Activated T-helper 17 cell treated with anti-CD3 and anti-CD28 coated beads, Interleukin-2, amount 50 U/mL, for 72 hours (primary cell): Measurements from ENCODE around the gene TSHZ2. TPM values are rescaled to one million over a fixed set of nuclear protein-coding genes. Genes with fewer than 3 reads are reported as not detected.

Experiments used
- ATAC-seq: fragments of 150-1000 bp; cut with Tn5 transposase; replicated peaks from 2 replicates; pipeline ENCODE4 v1.10.0; 2021; ENCODE audit warnings: mild to moderate bottlenecking, moderate library complexity
- H3K27ac Mint-ChIP-seq: one replicate; pipeline ENCODE4 v1.8.0; 2022; ENCODE audit warnings: mixed read lengths
- H3K27me3 Mint-ChIP-seq: one replicate; pipeline ENCODE4 v1.8.0; 2022; ENCODE audit warnings: mixed read lengths
- H3K36me3 Mint-ChIP-seq: one replicate; pipeline ENCODE4 v1.8.0; 2022; ENCODE audit warnings: low read depth, mild to moderate bottlenecking, mixed read lengths
- H3K4me1 Mint-ChIP-seq: one replicate; pipeline ENCODE4 v1.8.0; 2022; ENCODE audit warnings: mixed read lengths
- H3K4me3 Mint-ChIP-seq: one replicate; pipeline ENCODE4 v1.8.0; 2022; ENCODE audit warnings: mild to moderate bottlenecking, mixed read lengths
- H3K9me3 Mint-ChIP-seq: one replicate; pipeline ENCODE4 v1.8.0; 2022; ENCODE audit warnings: mixed read lengths
- total RNA-seq, 2 donors: library from RNA; stranded (reverse); gene quantifications; one replicate each; pipeline ENCODE4 v1.2.3, GENCODE V29; 2022

TSHZ2 gene
- total RNA-seq, 2 donors from 2014 or later: 29.8 to 58.2 TPM

DNA sequence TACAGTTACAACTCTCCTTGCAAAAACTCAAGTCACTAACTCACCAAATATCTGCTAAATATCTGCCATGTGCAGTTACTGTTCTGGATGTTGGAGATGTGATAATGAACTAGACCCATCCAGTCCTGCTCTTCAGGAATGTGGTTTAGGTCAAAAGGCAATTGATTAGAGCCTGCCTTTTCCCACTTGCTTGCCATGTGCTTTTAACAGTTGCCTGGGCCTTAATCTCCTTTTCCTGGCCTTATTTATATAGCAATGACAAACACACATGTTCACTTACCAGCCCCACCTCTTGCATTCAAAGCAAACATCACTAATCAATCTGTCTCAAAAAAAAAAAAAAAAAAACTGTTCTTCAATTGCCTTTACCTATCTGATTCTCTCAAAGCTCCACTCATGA is 422.3 kb downstream of the TSHZ2 start:
- H3K4me3 Mint-ChIP-seq: no peak overlapping the region
- H3K9me3 Mint-ChIP-seq: no peaks in the 10 kb centered on the region
- H3K27me3 Mint-ChIP-seq: no peaks in the 10 kb centered on the region
- H3K36me3 Mint-ChIP-seq: no peaks in the 10 kb centered on the region
- ATAC-seq: no peak
- H3K27ac Mint-ChIP-seq: no peak overlapping the region
- no peaks in the 10 kb centered on the region for H3K4me1 Mint-ChIP-seq

DNA sequence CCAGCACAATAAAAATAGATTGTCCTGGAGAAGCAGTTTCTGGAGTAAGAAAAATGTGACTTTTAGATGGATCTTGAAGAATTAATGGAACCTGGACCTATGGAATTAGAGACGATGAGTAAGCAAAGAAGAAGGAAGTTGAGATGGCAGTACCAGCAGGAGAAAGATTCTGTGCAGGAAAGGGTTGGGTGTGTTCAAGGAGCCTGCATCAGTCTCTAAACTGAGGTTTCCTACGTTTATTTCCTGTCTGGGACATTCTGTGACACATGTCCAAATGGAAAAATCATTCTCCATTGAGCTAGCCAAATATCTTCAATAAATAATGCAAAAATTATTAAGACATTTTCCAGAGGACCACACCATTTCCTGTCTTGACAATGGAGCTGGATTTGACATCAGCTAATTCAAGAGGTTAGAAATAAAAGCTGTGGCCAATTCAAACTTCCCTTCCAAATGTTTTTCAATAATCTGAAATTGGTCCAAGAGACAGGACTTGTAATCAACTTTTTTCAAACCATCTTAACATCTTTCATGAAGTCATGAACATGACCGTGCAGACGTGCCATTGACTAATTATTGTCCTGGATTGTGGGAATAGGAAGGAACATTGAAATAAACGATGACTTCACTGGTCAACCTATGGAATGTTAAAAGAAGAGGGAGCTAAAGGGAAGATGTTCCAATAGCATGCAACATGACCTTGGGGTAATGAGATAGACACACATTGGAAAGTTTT is 423.2 kb downstream of the TSHZ2 start:
- ATAC-seq: no peak
- Mint-ChIP-seq H3K4me1 (no peaks in the 10 kb centered on the region), H3K4me3 (no peak overlapping the region), H3K27ac (no peak overlapping the region), H3K36me3 (no peaks in the 10 kb centered on the region), H3K9me3 (no peaks in the 10 kb centered on the region), H3K27me3 (no peaks in the 10 kb centered on the region)

DNA sequence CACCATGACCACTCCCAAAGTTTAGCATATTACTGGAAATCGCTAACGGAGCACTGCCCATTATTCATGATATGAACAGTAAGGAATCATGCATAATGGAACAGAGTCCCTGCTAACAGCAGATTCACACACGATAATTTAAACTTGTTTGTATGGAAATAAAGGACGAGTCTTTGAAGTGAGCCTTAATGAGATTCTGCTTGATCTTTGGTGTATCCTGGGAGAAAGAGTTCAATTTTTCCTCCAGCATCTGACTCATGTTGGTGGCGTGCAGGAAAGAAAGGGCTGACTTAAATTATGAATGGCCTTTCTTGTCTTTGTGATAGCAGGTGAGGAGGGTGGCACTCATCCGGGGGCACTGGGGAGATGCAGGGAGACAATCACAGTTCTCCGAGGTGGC is 426.9 kb downstream of the TSHZ2 start:
- Mint-ChIP-seq H3K4me3 (no peak overlapping the region), H3K27me3 (no peaks in the 10 kb centered on the region), H3K4me1 (no peaks in the 10 kb centered on the region), H3K27ac (no peak overlapping the region), H3K36me3 (no peaks in the 10 kb centered on the region), H3K9me3 (no peaks in the 10 kb centered on the region)
- ATAC-seq: no peak

DNA sequence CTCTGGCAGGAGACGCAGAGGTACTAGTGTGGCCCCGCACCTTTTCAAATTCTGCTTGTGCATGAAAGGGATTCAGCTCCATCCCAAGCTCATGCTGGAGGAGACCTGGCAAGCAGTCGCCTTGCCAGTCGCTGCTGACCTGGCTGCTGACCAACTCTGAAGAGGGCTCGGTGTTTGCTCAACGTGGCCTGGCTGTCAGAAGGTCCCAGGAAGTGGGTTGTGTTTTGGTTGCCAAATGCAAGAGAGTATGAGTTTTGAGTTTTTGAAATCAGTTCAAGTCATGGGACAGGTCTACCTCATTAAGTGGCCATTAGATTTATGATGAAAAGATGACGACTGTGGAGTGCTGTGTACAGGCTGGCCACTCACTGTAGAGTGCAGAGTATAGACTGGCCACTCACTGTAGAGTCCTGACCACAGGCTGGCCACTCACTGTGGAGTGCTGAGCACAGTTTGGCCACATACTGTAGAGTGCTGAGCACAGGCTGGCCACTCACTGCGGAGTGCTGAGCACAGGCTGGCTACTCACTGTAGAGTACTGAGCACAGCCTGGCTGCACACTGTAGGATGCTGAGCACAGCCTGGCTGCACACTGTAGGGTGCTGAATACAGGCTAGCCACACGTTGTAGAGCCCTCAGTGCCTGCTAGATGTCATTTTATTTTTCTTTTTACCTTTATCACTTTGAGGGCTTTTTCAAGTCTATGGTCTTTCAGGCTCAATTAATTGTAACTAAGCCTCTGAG is 427.6 kb downstream of the TSHZ2 start:
- Mint-ChIP-seq H3K27me3 (no peaks in the 10 kb centered on the region), H3K27ac (no peak overlapping the region), H3K9me3 (no peaks in the 10 kb centered on the region), H3K4me1 (no peaks in the 10 kb centered on the region), H3K4me3 (no peak overlapping the region), H3K36me3 (no peaks in the 10 kb centered on the region)
- no peak for ATAC-seq

DNA sequence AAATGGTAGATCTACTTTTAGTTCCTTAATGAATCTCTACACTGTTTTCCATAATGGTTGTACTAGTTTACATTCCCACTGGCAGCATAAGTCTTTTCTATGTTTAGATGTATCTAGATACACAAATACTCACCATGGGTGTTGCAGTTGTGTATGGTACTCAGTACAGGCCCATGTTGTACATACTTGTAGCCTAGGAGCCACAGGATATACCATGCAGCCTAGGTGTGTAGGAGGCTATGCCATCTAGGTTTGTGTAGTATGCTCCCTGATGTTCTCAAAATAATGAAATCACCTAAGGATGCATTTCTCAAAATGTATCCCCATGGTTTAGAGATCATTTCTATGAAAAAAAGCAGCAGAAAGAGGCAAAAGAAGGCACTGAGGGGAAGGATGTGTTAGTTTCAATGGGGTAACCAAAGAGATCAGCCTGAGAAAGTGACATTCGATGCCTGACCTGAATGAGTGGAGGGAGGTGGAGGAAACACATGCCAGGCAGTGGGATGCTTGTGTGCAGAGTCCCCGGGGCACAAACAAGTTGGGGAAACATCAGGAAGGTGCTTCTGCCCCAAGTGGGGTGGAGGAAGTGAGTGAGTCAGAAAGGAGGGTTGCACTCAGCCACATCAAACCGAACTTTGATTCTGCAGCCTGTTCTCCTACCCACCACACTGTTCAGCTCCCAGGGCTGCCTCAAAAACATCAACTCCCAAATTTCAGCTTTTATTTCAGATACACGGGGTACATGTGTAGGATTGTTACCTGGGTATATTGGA is 430.3 kb downstream of the TSHZ2 start:
- Mint-ChIP-seq H3K4me3 (no peak overlapping the region), H3K36me3 (no peaks in the 10 kb centered on the region), H3K9me3 (no peaks in the 10 kb centered on the region), H3K27ac (no peak overlapping the region), H3K4me1 (no peaks in the 10 kb centered on the region), H3K27me3 (no peaks in the 10 kb centered on the region)
- ATAC-seq: peak; percentile 89

DNA sequence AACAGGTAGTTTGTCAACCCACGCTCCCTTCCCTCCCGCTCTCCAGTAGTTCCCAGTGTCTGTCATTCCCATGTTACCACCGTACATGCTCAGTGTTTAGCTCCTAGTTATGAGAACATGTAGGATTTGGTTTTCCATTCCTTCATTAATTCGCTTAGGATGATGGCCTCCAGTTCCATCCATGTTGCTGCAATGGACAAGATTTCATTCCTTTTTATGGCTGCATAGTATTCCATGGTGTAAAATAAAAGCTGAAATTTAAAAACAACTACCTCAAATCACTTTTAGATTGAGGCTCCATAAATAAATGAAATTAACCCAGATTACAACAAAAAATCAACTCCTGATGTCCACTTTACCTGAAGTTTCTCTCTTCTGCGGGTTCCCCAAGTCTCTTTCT is 430.9 kb downstream of the TSHZ2 start:
- Mint-ChIP-seq H3K4me3 (no peak overlapping the region), H3K9me3 (no peaks in the 10 kb centered on the region)
- no peak for ATAC-seq

DNA sequence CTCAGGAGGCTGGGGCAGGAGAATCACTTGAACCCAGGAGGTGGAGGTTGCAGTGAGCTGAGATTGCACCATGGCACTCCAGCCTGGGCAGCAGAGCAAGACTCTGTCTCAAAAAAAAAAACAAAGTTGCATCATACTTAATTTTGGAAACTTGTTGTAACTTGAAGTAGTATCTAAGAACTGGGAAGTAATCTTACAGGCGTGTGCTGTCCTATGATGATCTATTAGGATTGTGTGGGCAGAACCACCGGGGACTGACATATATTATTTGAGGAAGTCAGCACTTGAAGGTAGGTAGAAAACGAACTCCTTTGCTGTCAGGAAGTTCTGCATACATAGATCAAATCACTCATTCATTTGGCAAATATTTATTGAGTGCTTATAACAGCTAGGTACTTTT is 433.0 kb downstream of the TSHZ2 start:
- Mint-ChIP-seq H3K36me3 (no peaks in the 10 kb centered on the region), H3K27me3 (no peaks in the 10 kb centered on the region), H3K4me3 (no peak overlapping the region), H3K4me1 (no peaks in the 10 kb centered on the region), H3K27ac (no peak overlapping the region), H3K9me3 (no peaks in the 10 kb centered on the region)
- ATAC-seq: no peak

More for the DNA sequence above, 430.9 kb downstream of the TSHZ2 start:
- no peak overlapping the region for H3K27ac Mint-ChIP-seq
- no peaks in the 10 kb centered on the region for H3K27me3 Mint-ChIP-seq
- no peaks in the 10 kb centered on the region for H3K4me1 Mint-ChIP-seq
- no peaks in the 10 kb centered on the region for H3K36me3 Mint-ChIP-seq

DNA sequence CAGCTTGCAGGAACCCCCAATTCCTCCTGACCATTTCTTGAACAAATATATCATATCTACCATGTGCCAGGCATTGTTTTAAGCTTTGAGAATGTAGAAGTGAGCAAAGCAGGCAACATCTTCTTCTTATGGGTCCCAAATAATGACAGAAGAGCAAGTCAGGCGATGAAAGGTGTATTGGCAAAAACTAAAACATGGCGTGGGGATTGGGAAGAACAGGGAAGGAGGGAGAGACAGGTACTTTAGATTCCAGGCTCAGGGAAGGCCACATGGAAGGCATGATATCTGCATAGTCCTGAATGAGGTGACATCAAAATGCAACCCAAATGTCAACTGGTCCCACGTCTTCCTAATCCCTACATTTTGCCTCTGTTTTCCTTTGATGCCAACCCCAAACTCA is 434.4 kb downstream of the TSHZ2 start:
- Mint-ChIP-seq H3K4me3 (no peak overlapping the region), H3K27ac (no peak overlapping the region)
- no peak for ATAC-seq

DNA sequence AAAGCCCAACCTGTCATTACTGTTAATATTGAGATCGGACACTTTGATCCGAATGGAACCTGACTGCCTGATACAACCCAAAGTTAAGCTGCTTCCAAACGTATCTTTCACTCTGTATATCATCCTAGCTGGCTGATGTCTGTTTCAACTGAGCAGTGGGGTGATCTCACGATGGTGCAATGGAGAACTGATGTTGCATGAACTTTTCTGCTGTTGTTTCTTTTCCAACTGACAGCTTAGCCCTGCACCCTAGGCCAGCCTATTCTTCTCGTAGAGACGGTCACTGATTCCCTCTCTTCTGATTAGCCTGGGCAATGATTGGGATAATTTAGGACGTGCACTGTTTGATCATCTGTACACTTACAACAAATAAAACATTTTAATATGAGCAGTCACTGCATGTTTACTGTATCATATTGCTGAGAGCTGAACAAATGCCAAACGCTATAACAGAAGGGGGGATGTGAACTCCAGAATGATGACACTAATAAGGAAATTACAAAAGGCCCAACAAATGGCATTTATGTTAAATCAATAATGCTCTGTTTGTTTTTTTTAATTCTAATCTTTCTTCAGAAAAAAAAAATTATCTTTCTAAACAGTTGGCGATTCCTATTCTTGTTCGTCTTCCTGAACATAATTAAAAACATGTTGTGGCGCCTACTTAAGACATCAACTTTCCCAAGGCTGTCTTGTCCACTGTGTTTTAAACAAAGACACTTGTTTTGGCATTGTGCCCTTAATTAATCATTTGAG is 436.7 kb downstream of the TSHZ2 start:
- H3K36me3 Mint-ChIP-seq: no peaks in the 10 kb centered on the region
- H3K4me1 Mint-ChIP-seq: peaks cover 8% of the 10 kb centered on the region
- no peak for ATAC-seq
- H3K27me3 Mint-ChIP-seq: no peaks in the 10 kb centered on the region
- no peaks in the 10 kb centered on the region for H3K9me3 Mint-ChIP-seq
- no peak overlapping the region for H3K4me3 Mint-ChIP-seq
- H3K27ac Mint-ChIP-seq: no peak overlapping the region

More for the DNA sequence above, 434.4 kb downstream of the TSHZ2 start:
- Mint-ChIP-seq H3K4me1 (no peaks in the 10 kb centered on the region), H3K27me3 (no peaks in the 10 kb centered on the region), H3K36me3 (no peaks in the 10 kb centered on the region), H3K9me3 (no peaks in the 10 kb centered on the region)

DNA sequence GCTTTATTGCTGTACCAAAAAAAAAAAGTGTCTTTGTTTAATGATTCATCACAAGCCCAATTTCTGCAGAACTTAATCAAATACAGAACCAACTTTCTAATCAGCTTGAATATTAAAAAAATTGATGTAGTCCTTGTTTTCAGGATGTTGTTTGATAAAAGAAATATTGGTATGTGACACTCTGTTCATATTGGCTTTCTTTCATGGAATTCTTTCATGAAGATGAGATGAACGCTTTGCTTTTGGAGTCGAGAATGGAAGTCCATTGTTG is 437.2 kb downstream of the TSHZ2 start:
- H3K4me1 Mint-ChIP-seq: peaks cover 8% of the 10 kb centered on the region
- ATAC-seq: no peak
- H3K4me3 Mint-ChIP-seq: no peak overlapping the region
- H3K27me3 Mint-ChIP-seq: no peaks in the 10 kb centered on the region
- no peaks in the 10 kb centered on the region for H3K36me3 Mint-ChIP-seq
- no peak overlapping the region for H3K27ac Mint-ChIP-seq
- no peaks in the 10 kb centered on the region for H3K9me3 Mint-ChIP-seq

DNA sequence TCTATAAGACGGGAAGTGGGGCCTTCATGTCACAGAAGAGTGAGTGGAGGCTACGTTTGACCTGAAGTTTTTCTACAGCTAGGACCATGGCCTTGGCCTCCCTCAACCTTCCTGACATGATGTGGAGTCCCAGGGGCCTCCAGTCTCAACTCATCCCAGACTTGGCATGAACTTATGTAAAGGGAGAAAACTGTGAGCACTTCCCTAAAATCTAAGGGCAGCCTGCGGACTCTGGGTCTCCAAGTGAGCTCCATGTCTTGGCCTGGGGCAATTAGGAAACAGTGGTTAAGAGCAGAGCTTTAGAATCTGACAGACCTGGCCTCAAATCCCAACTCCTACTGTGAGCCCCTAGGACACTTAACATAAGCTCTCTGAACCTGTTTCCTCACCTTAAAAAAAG is 439.0 kb downstream of the TSHZ2 start:
- H3K9me3 Mint-ChIP-seq: no peaks in the 10 kb centered on the region
- peaks cover 8% of the 10 kb centered on the region for H3K4me1 Mint-ChIP-seq
- no peak for ATAC-seq
- no peaks in the 10 kb centered on the region for H3K27me3 Mint-ChIP-seq
- no peak overlapping the region for H3K27ac Mint-ChIP-seq
- H3K36me3 Mint-ChIP-seq: no peaks in the 10 kb centered on the region
- H3K4me3 Mint-ChIP-seq: no peak overlapping the region

DNA sequence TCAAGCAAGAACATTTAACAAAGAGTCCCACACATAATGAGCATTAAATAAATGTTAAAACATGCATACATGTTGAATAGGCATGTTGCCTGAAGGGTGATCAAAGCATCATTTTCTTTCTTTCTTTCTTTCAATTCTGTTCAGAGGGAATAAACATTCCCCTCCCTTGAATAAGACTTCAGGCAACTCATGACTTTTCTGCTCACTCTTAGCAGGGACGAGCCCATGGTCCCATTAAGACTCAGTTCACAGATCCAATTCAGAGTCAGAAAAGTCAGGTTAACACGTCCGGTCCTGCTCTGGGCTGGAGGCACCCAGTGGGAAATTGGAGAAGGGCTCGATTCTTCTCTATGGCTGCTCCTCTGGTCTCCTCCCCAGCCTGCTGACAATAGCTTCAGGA is 439.7 kb downstream of the TSHZ2 start:
- Mint-ChIP-seq H3K27ac (no peak overlapping the region), H3K36me3 (no peaks in the 10 kb centered on the region), H3K4me3 (no peak overlapping the region), H3K27me3 (no peaks in the 10 kb centered on the region), H3K4me1 (peaks cover 8% of the 10 kb centered on the region), H3K9me3 (no peaks in the 10 kb centered on the region)
- no peak for ATAC-seq

DNA sequence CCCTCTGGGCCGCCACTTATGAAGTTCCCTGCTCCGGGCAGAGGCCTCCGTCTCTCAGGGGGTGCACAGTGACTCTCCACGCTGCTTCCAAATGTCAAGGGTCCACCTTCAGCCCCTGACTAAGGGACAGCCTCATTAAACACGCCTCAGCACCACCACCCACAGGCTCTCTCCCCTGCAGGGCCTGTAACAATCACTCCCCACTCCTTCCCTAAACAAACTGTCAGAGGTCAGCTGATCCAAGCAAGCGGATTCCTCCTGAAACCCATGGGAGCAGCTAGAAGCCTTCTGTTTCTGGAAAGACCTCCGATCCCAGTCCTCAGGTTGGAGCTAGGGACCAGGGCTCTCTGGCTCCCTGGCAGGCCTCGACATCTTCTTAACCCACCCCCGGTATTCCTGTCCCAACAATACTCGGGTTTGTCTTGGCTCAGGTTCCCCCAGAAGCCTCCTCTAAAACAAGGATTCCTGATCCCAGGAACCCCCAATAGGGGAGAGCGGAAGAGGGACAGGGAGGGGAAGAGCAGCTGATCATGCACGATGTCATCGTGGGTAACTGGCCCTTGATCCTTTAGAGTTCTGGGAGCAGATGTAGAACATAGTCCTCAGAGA is 440.5 kb downstream of the TSHZ2 start:
- Mint-ChIP-seq H3K27me3 (no peaks in the 10 kb centered on the region), H3K27ac (peak overlapping the region; percentile 36), H3K4me3 (peak overlapping the region; percentile 16), H3K36me3 (no peaks in the 10 kb centered on the region), H3K9me3 (no peaks in the 10 kb centered on the region), H3K4me1 (peaks cover 8% of the 10 kb centered on the region)
- ATAC-seq: no peak

DNA sequence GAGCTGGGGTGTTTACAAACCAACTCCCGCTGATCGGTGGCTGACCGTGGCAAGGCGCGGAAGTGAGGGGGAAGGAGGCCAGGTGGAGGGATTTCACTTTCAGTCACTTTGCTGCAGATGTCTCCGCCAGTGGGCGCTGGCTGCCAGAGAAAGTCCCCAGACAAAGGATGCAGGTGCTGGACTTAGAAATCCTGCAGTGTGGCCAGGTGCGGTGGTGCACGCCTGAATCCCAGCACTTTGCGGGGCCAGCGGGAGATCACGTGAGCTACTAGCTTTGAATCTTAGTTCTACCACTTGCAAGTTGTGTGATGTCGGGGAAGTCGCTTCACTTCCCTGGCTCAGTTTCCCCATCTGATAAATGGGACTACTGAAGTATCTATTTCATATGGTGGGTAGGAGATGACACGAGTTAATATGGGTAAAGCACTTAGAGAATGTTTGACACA is 441.1 kb downstream of the TSHZ2 start:
- Mint-ChIP-seq H3K27ac (peak overlapping the region; percentile 36), H3K9me3 (no peaks in the 10 kb centered on the region), H3K27me3 (no peaks in the 10 kb centered on the region), H3K4me3 (peak overlapping the region; percentile 16), H3K36me3 (no peaks in the 10 kb centered on the region), H3K4me1 (peaks cover 8% of the 10 kb centered on the region)
- ATAC-seq: peak; percentile 40
